Measurements from ENCODE around the gene LYST.

- TF ChIP-seq CTCF (IDR thresholded peaks at IDR 0.05) (no peak), POLR2A (IDR thresholded peaks at IDR 0.05) (no peak)
These were observed 230.6 kb downstream of the LYST start for GRCh38 chr1:235635938-235636662.
